ENCODE results near the gene HDAC4.

DNA sequence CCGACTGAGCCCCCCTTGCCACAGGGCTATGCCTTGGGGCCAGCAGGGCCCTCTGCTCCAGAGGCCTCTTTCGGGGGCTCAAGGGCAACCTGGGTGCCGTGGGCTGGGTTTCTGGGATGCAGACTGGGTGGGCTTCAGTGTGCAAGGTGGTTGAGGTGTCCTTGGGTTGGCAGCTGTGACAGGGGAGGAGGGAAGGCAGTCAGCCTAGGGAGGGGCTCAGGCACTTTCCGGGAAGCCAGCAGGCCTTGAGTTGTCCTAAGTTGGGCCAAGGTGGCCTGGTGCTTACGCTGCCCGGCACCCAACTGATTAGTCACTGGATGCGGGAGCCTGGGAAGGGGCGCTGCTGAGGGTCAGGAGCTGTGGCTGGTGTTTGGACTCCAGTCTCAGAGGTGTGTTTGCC lies 353.4 kb downstream of the HDAC4 start:
- TF ChIP-seq, protein P1, sequence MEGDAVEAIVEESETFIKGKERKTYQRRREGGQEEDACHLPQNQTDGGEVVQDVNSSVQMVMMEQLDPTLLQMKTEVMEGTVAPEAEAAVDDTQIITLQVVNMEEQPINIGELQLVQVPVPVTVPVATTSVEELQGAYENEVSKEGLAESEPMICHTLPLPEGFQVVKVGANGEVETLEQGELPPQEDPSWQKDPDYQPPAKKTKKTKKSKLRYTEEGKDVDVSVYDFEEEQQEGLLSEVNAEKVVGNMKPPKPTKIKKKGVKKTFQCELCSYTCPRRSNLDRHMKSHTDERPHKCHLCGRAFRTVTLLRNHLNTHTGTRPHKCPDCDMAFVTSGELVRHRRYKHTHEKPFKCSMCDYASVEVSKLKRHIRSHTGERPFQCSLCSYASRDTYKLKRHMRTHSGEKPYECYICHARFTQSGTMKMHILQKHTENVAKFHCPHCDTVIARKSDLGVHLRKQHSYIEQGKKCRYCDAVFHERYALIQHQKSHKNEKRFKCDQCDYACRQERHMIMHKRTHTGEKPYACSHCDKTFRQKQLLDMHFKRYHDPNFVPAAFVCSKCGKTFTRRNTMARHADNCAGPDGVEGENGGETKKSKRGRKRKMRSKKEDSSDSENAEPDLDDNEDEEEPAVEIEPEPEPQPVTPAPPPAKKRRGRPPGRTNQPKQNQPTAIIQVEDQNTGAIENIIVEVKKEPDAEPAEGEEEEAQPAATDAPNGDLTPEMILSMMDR (IDR thresholded peaks at IDR 0.05), result no peak
- TF ChIP-seq POLR2AphosphoS5 (IDR thresholded peaks at IDR 0.05), result no peak
